GM12878 (cell line): ENCODE results near the gene FREY1. TPM values are rescaled to one million over a fixed set of nuclear protein-coding genes. Genes with fewer than 3 reads are reported as not detected.

Experiments used
- ATAC-seq: fragments of 200-7000 bp; cut with Tn5 transposase; 3 replicates; pipeline ENCODE4 v1.9.1; 2020; ENCODE audit warnings: mild to moderate bottlenecking, moderate library complexity
- BruUV-seq: library from RNA; stranded (reverse); fragments of 400-500 nt; replicated peaks from 2 replicates; lab custom pipeline; 2021; lab: Mats Ljungman, UMichigan
- CTCF ChIA-PET: fragments of 300-600 bp; sonication (Branson Sonifier 250); formaldehyde crosslinking; extraction: SDS; loops from one replicate; lab custom pipeline; 2021; ENCODE audit warnings: inconsistent platforms; lab: Yijun Ruan, JAX
- POLR2A ChIA-PET: fragments of 350-600 bp; formaldehyde crosslinking; extraction: SDS; loops from one replicate; lab custom pipeline; 2021; ENCODE audit warnings: inconsistent platforms; lab: Charles Lee
- RAD21 ChIA-PET: fragments of 300-600 bp; sonication (Branson Sonifier 250); formaldehyde crosslinking; loops from one replicate; lab custom pipeline; 2023; ENCODE audit warnings: antibody characterized with exemption; ENCODE audit not compliant: unreplicated experiment; lab: Charles Lee
- SMC1A ChIA-PET: fragments of 300-600 bp; sonication (Branson Sonifier 250); formaldehyde crosslinking; loops from one replicate; lab custom pipeline; 2023; ENCODE audit not compliant: unreplicated experiment, uncharacterized antibody; lab: Charles Lee
- DNase-seq: peaks from one replicate; pipeline ENCODE4 v3.0.0-alpha.2; 2011; ENCODE audit warnings: low read depth, low spot score
- FAIRE-seq: peaks from 3 replicates; lab custom pipeline; 2011; peaks lifted over from hg19 to GRCh38; lab: Jason Lieb, UNC
- H2AFZ ChIP-seq: 2 replicates; pipeline ENCODE4 v1.6.0; 2011; ENCODE audit warnings: low read depth, low read length, control low read depth; ENCODE audit not compliant: control insufficient read depth
- H3K27ac ChIP-seq: 2 replicates; pipeline ENCODE4 v1.5.1; 2011; ENCODE audit warnings: control low read depth; ENCODE audit not compliant: control insufficient read depth, insufficient read depth
- H3K27me3 ChIP-seq, 2 experiments: replicated peaks in 1 of 2; 2 replicates each; pipeline versions ENCODE4 v1.6.0 to v1.6.1; 2011; ENCODE audit warnings: low read length in 1 of 2; ENCODE audit not compliant: control insufficient read depth in 2 of 2, insufficient read depth in 2 of 2
- H3K36me3 ChIP-seq, 2 experiments: 2 replicates each; pipeline ENCODE4 v1.5.1; 2011; ENCODE audit warnings: low read length in 1 of 2; ENCODE audit not compliant: control insufficient read depth in 2 of 2, insufficient read depth in 2 of 2
- H3K4me1 ChIP-seq: 2 replicates; pipeline ENCODE4 v1.6.1; 2011; ENCODE audit warnings: mild to moderate bottlenecking, low read length, moderate library complexity, mixed read lengths; ENCODE audit not compliant: control insufficient read depth, insufficient read depth
- H3K4me2 ChIP-seq: 2 replicates; pipeline ENCODE4 v1.6.0; 2011; ENCODE audit warnings: control low read depth; ENCODE audit not compliant: control insufficient read depth, insufficient read depth
- H3K4me3 ChIP-seq: fragments of 200-600 bp; sonication (generic); 2 replicates; pipeline ENCODE4 v1.5.1; 2016
- H3K79me2 ChIP-seq: 2 replicates; pipeline ENCODE4 v1.6.0; 2011; ENCODE audit warnings: low read length; ENCODE audit not compliant: control insufficient read depth, insufficient read depth
- H3K9ac ChIP-seq: 2 replicates; pipeline ENCODE4 v1.8.0; 2011; ENCODE audit warnings: low read length, control low read depth, mixed read lengths; ENCODE audit not compliant: control insufficient read depth, insufficient read depth
- H3K9me3 ChIP-seq: replicated peaks from 3 replicates; pipeline ENCODE4 v1.5.1; 2011; ENCODE audit warnings: mild to moderate bottlenecking, low read length; ENCODE audit not compliant: control insufficient read depth, insufficient read depth
- H4K20me1 ChIP-seq: 2 replicates; pipeline ENCODE4 v1.6.0; 2011; ENCODE audit not compliant: control insufficient read depth, insufficient read depth
- BCL11A ChIP-seq: IDR thresholded peaks from 2 replicates; pipeline ENCODE4 v1.6.1; 2011; ENCODE audit warnings: low read depth, low read length
- CHD2 ChIP-seq: IDR thresholded peaks from 2 replicates; pipeline ENCODE4 v1.6.1; 2011; ENCODE audit warnings: low read depth, low read length, improper control_type of control experiment, borderline replicate concordance
- EED ChIP-seq: sonication (generic); IDR thresholded peaks from 2 replicates; pipeline ENCODE4 v1.6.1; 2016; ENCODE audit warnings: antibody characterized with exemption, low read depth
- EP300 ChIP-seq, 2 experiments: fragments of 150-350 bp in 1 of 2; IDR thresholded peaks; 2 replicates each; pipeline ENCODE4 v1.6.1; 2011 to 2012; ENCODE audit warnings: low read depth in 2 of 2, low read length in 2 of 2, borderline replicate concordance in 1 of 2, improper control_type of control experiment in 1 of 2, inconsistent platforms in 1 of 2; ENCODE audit not compliant: control insufficient read depth in 1 of 2
- HDAC2 ChIP-seq: fragments of 200-600 bp; sonication (generic); IDR thresholded peaks from 2 replicates; pipeline ENCODE4 v1.6.1; 2017
- MAX ChIP-seq: IDR thresholded peaks from 2 replicates; pipeline ENCODE4 v1.6.1; 2012; ENCODE audit warnings: low read depth, low read length, improper control_type of control experiment
- NFIC ChIP-seq: IDR thresholded peaks from 2 replicates; pipeline ENCODE4 v1.6.1; 2012; ENCODE audit warnings: low read depth, mild to moderate bottlenecking, inconsistent platforms, low read length, moderate library complexity
- POLR2AphosphoS5 ChIP-seq: IDR thresholded peaks from 2 replicates; pipeline ENCODE4 v1.6.1; 2011; ENCODE audit warnings: mild to moderate bottlenecking, low read length, inconsistent platforms
- POU2F2 ChIP-seq: IDR thresholded peaks from 3 replicates; pipeline ENCODE4 v1.6.1; 2011; ENCODE audit warnings: low read depth, mild to moderate bottlenecking, low read length, borderline replicate concordance
- RAD21 ChIP-seq: IDR thresholded peaks from 2 replicates; pipeline ENCODE4 v1.6.1; 2011; ENCODE audit warnings: mild to moderate bottlenecking, low read depth, low read length, moderate library complexity; ENCODE audit not compliant: insufficient read depth
- RFX5 ChIP-seq: IDR thresholded peaks from 2 replicates; pipeline ENCODE4 v1.6.1; 2011; ENCODE audit warnings: low read depth, low read length, improper control_type of control experiment
- SIN3A ChIP-seq: IDR thresholded peaks from 2 replicates; pipeline ENCODE4 v1.6.1; 2012; ENCODE audit warnings: low read depth, low read length, improper control_type of control experiment
- SREBF2 ChIP-seq: IDR thresholded peaks from 2 replicates; pipeline ENCODE4 v1.6.1; 2012; ENCODE audit warnings: mild to moderate bottlenecking, low read length
- SUZ12 ChIP-seq: fragments of 200-600 bp; sonication (generic); IDR thresholded peaks from one replicate; pipeline ENCODE4 v1.6.1; 2018; ENCODE audit warnings: antibody characterized with exemption, mild to moderate bottlenecking; ENCODE audit not compliant: unreplicated experiment
- TCF3 ChIP-seq: IDR thresholded peaks from 2 replicates; pipeline ENCODE4 v1.6.1; 2012; ENCODE audit warnings: low read depth, mild to moderate bottlenecking, low read length, borderline replicate concordance; ENCODE audit not compliant: insufficient read depth
- WRNIP1 ChIP-seq: IDR thresholded peaks from 2 replicates; pipeline ENCODE4 v1.6.1; 2011; ENCODE audit warnings: low read depth, low read length, improper control_type of control experiment, borderline replicate concordance
- WGBS: methylation state at CpG from one replicate; pipeline ENCODE4 v1.1.6; 2016; ENCODE audit warnings: low lambda C conversion rate; ENCODE audit not compliant: insufficient replicate concordance, insufficient coverage; ENCODE audit errors: missing lambda C conversion rate; 5-methylcytosine and 5-hydroxymethylcytosine counted together
- in situ Hi-C: fragments of 300-500 bp; cut with MboI; formaldehyde crosslinking; loops from 9 replicates; pipeline ENCODE4 v1.14.3; 2018; ENCODE audit warnings: mixed read lengths
- intact Hi-C: fragments of 100-400 bp; cut with micrococcal nuclease; formaldehyde crosslinking; loops from one replicate; pipeline ENCODE4 v1.14.2; 2022; ENCODE audit not compliant: unreplicated experiment
- polyA plus RNA-seq, 11 experiments: library from polyadenylated mRNA; depleted of rRNA in 4 of 11; unstranded in 6 of 11; stranded (reverse) in 5 of 11; fragments of >200 nt; fragmentation: Nextera tagmentation in 4 of 11; fragmentation: Illumina TruSeq in 1 of 11; extraction: Ambion mirVana in 4 of 11; extraction: Trizol in 1 of 11; gene quantifications; 1 replicate in 1 of 11; 2 replicates in 10 of 11; pipeline versions ENCODE4 v1.2.1 to v1.2.3, GENCODE V29; 2011 to 2016; ENCODE audit warnings: inconsistent platforms in 2 of 11, missing spikeins in 2 of 11, low read depth in 1 of 11
- total RNA-seq, 4 experiments: library from RNA; depleted of rRNA in 3 of 4; stranded (reverse); fragments of >200 nt in 3 of 4; fragmentation: Illumina TruSeq in 1 of 4; extraction: Trizol in 1 of 4; gene quantifications; 2 replicates each; pipeline versions ENCODE4 v1.2.1 to v1.2.3, GENCODE V29; 2013 to 2021
- TF ChIP-seq, protein P1 (sequence below): fragments of 150-350 bp; IDR thresholded peaks from 2 replicates; pipeline ENCODE4 v1.6.1; 2014; ENCODE audit warnings: mild to moderate bottlenecking, low read depth, low read length

The FREY1 gene
- total and polyA plus RNA-seq, 10 of the 15 experiments (the other 5 are each of a cell fraction or from before 2014, with no cell fraction given) = 0.13 to 1.7 (median 0.39) TPM; not detected in 3

DNA sequence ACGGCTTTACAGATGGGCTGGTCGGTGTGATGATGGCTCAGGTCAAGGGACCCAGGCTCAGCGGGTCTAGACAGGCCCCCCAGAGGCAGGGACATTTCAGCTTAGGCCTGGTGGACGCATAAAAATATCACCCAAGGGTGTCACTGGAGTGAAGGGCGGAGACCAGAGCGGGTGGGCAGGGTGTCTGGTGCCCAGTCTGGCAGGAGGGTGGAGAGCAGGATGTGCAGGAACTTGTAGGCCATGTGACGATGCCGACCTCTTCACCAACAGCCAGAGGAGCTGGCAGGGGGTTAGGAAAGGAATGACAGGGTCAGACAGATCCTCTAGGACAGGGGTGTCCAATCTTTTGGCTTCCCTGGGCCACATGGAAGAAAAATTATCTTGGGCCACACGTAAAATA, 17.1 kb downstream of the FREY1 start:
- no TSS peak for BruUV-seq
- Histone ChIP-seq H2AFZ (no peak overlapping the region), H3K4me3 (no peak overlapping the region), H3K9ac (no peak overlapping the region), H3K4me2 (no peak overlapping the region), H3K79me2 (no peaks in the 10 kb centered on the region), H3K36me3 (no peaks in the 10 kb centered on the region), H3K4me1 (no peaks in the 10 kb centered on the region), H3K27me3 (no peaks in the 10 kb centered on the region; a peak in 1 of 4 replicates), H3K27ac (no peak overlapping the region), H4K20me1 (peaks cover 3% of the 10 kb centered on the region), H3K9me3 (no peaks in the 10 kb centered on the region)
- TF ChIP-seq CHD2 (no peak), POU2F2 (no peak), WRNIP1 (no peak)
- WGBS = 34% methylated on average over 9 of the region's 9 CpGs
- intact Hi-C loops (no loop called here), in situ Hi-C loops (no loop called here)
- ChIA-PET POLR2A (no interaction called here), CTCF (no interaction called here), SMC1A (interaction anchor here (0.6 to 1.6 kb wide), 2 partner anchors 9 to 73 kb away, joined by 3 read pairs; no protein-coding TSS in a partner anchor), RAD21 (interaction anchor here (0.8 kb wide), 1 partner anchor 43 kb away, joined by 3 read pairs; no protein-coding TSS in a partner anchor)
- DNase-seq (no peak), FAIRE-seq (no peak), ATAC-seq (no peak)

DNA sequence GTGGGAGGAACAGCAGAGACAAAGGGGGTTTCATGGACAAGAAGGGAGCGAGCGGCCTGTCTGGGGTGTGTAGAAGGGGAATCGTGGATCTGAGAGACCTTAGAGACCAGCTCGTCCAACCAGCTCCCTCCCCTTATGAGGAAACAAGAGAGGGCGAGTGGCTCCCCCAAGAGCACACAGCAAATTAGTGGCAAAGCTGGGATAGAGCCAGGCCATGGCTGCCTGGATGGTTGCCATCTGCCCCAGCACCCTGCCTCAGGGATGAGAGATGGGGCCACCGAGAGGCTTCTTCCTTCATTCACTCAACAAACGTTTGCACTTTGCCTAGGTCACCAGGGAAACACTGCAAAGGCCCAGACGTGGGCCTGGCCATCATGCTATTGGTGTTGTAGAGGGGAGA, 17.5 kb downstream of the FREY1 start:
- 43% methylated on average over 8 of the region's 8 CpGs for WGBS
- BruUV-seq = no TSS peak
- FAIRE-seq = no peak
- H3K27me3 ChIP-seq = no peaks in the 10 kb centered on the region; a peak in 1 of 4 replicates
- no peaks in the 10 kb centered on the region for H3K4me1 ChIP-seq
- no peak overlapping the region for H3K9ac ChIP-seq
- intact Hi-C loops = no loop called here
- RAD21 ChIA-PET = no interaction called here
- no peaks in the 10 kb centered on the region for H3K9me3 ChIP-seq
- DNase-seq = no peak
- no peak for ATAC-seq
- CTCF ChIA-PET = no interaction called here
- no peaks in the 10 kb centered on the region for H3K36me3 ChIP-seq
- no peak overlapping the region for H3K27ac ChIP-seq
- H2AFZ ChIP-seq = no peak overlapping the region
- H4K20me1 ChIP-seq = peaks cover 3% of the 10 kb centered on the region
- H3K79me2 ChIP-seq = no peaks in the 10 kb centered on the region
- in situ Hi-C loops = no loop called here
- no peak overlapping the region for H3K4me2 ChIP-seq
- POLR2A ChIA-PET = no interaction called here
- H3K4me3 ChIP-seq = no peak overlapping the region
- SMC1A ChIA-PET = interaction anchor here (0.6 to 1.6 kb wide), 3 partner anchors 9 to 159 kb away, joined by 3 read pairs; no protein-coding TSS in a partner anchor
- TF ChIP-seq RFX5 = no peak
- TF ChIP-seq MAX = no peak
- TF ChIP-seq SREBF2 = no peak
- TF ChIP-seq NFIC = no peak
- TF ChIP-seq SUZ12 = no peak
- no peak for TF ChIP-seq BCL11A
- TF ChIP-seq HDAC2 = no peak
- no peak for TF ChIP-seq RAD21
- no peak for TF ChIP-seq EP300 (IDR thresholded peaks at IDR 0.05; ENCODE audit: borderline replicate concordance in 1 of 2, control insufficient read depth in 1 of 2, low read depth in 2 of 2, low read length in 2 of 2)
- no peak for TF ChIP-seq POLR2AphosphoS5
- TF ChIP-seq TCF3 = no peak
- no peak for TF ChIP-seq EED
- TF ChIP-seq SIN3A = no peak
- TF ChIP-seq, protein P1, sequence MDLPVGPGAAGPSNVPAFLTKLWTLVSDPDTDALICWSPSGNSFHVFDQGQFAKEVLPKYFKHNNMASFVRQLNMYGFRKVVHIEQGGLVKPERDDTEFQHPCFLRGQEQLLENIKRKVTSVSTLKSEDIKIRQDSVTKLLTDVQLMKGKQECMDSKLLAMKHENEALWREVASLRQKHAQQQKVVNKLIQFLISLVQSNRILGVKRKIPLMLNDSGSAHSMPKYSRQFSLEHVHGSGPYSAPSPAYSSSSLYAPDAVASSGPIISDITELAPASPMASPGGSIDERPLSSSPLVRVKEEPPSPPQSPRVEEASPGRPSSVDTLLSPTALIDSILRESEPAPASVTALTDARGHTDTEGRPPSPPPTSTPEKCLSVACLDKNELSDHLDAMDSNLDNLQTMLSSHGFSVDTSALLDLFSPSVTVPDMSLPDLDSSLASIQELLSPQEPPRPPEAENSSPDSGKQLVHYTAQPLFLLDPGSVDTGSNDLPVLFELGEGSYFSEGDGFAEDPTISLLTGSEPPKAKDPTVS = no peak
- no peak for TF ChIP-seq CHD2
